HepG2 (cell line): ENCODE measurements around the gene CST1.

Experiments
- KLF16 ChIP-seq, 2 experiments: sonication (generic) in 1 of 2; formaldehyde crosslinking in 1 of 2; IDR thresholded peaks; 2 replicates each; pipeline versions ENCODE4 v1.6.1 to v1.8.0; 2016 to 2023; ENCODE audit warnings: missing genetic modification reagents in 2 of 2, missing compliant biosample characterization in 1 of 2
- MYC ChIP-seq: sonication (generic); formaldehyde crosslinking; IDR thresholded peaks from 2 replicates; pipeline ENCODE4 v1.9.0; 2021; ENCODE audit warnings: missing genetic modification reagents, borderline replicate concordance
- PAWR ChIP-seq: sonication (generic); formaldehyde crosslinking; IDR thresholded peaks from 2 replicates; pipeline ENCODE4 v1.4.0; 2020; ENCODE audit warnings: missing genetic modification reagents, mild to moderate bottlenecking, borderline replicate concordance
- RBAK ChIP-seq: sonication (generic); formaldehyde crosslinking; IDR thresholded peaks from 2 replicates; pipeline ENCODE4 v1.5.1; 2020; ENCODE audit warnings: mild to moderate bottlenecking, missing genetic modification reagents
- RXRA ChIP-seq: sonication (generic); formaldehyde crosslinking; IDR thresholded peaks from 2 replicates; pipeline ENCODE4 v1.5.1; 2020; ENCODE audit warnings: missing genetic modification reagents
- SMARCE1 ChIP-seq: fragments of 450-650 bp; IDR thresholded peaks from 2 replicates; pipeline ENCODE4 v1.6.1; 2017; ENCODE audit warnings: borderline replicate concordance
- TAF1 ChIP-seq: sonication (generic); formaldehyde crosslinking; IDR thresholded peaks from 2 replicates; pipeline ENCODE4 v1.4.0; 2020; ENCODE audit warnings: missing genetic modification reagents
- TEAD3 ChIP-seq: optimal IDR thresholded peaks from 2 replicates; pipeline ENCODE3; 2016; ENCODE audit warnings: borderline replicate concordance
- ZSCAN20 ChIP-seq: sonication (generic); formaldehyde crosslinking; IDR thresholded peaks from 2 replicates; pipeline ENCODE4 v1.4.0; 2020; ENCODE audit warnings: missing genetic modification reagents, mild to moderate bottlenecking, borderline replicate concordance

- TF ChIP-seq MYC (CRISPR knock-in tag) = no peak
- TF ChIP-seq RBAK (CRISPR knock-in tag) = no peak
- no peak for TF ChIP-seq SMARCE1
- TF ChIP-seq KLF16 (CRISPR knock-in tag; IDR thresholded peaks at IDR 0.05) = no peak
- no peak for TF ChIP-seq PAWR
- no peak for TF ChIP-seq RXRA (CRISPR knock-in tag)
- no peak for TF ChIP-seq TAF1 (CRISPR knock-in tag)
- TF ChIP-seq ZSCAN20 (CRISPR knock-in tag) = no peak
- TF ChIP-seq TEAD3 (CRISPR knock-in tag) = no peak
Measured at GRCh38 chr20:23794065-23794464, 43.3 kb upstream of the CST1 start.
